ENCODE data around the gene HNRNPUL2.

HNRNPUL2 gene

GRCh38 chr11:62666259-62666926 lies 60.9 kb downstream of the HNRNPUL2 start:
- no peak for DNase-seq (ENCODE audit: low read depth)

GRCh38 chr11:62665599-62666258 lies 61.5 kb downstream of the HNRNPUL2 start:
- DNase-seq (ENCODE audit: low read depth) = peak; percentile 49

- peak; percentile 95 for DNase-seq (ENCODE audit: low read depth)
Observed at GRCh38 chr11:62665075-62665598, 62.1 kb downstream of the HNRNPUL2 start, which contains the start of the genes C11orf98 and CSKMT. C11orf98 (minus strand) TSS chr11:62665210; CDS start chr11:62665169, 41 bp downstream. CSKMT (plus strand) TSS chr11:62665312; CDS start chr11:62665880, 568 bp downstream.

- peak; percentile 25 for DNase-seq (ENCODE audit: low read depth)
Observed at GRCh38 chr11:62664405-62665074, 62.7 kb downstream of the HNRNPUL2 start.

Data from stimulated activated CD8-positive, alpha-beta memory T cell treated with anti-CD3 and anti-CD28 coated beads, Interleukin-12 subunit alpha, Interleukin-12 subunit beta, amount 100 ng/mL, for 1 hour (primary cell).